EL (cell line): ENCODE data around the gene CD40.
A peak's percentile ranks its signal among the peaks of the same experiment; 100 is the strongest.

ENCODE experiments used
- DNase-seq: peaks from one replicate; pipeline ENCODE4 v3.0.0-alpha.2; 2016

CD40 gene

GRCh38 chr20:46151936-46152335, 33.8 kb downstream of the CD40 start:
- DNase-seq = no peak

GRCh38 chr20:46152824-46153586, 34.9 kb downstream of the CD40 start:
- no peak for DNase-seq

- no peak for DNase-seq
Measured at GRCh38 chr20:46154305-46154704, 36.2 kb downstream of the CD40 start.

GRCh38 chr20:46154796-46155195, 36.7 kb downstream of the CD40 start:
- no peak for DNase-seq

GRCh38 chr20:46156065-46156464, 38.0 kb downstream of the CD40 start:
- no peak for DNase-seq

GRCh38 chr20:46157076-46157592, 39.0 kb downstream of the CD40 start:
- DNase-seq = no peak

GRCh38 chr20:46157625-46158024, 39.5 kb downstream of the CD40 start:
- no peak for DNase-seq

GRCh38 chr20:46158476-46158987, 40.4 kb downstream of the CD40 start:
- no peak for DNase-seq

- DNase-seq = no peak
Measured at GRCh38 chr20:46159101-46159897, 41.2 kb downstream of the CD40 start.

GRCh38 chr20:46160661-46161060, 42.5 kb downstream of the CD40 start:
- no peak for DNase-seq

- DNase-seq = no peak
Measured at GRCh38 chr20:46161921-46162320, 43.8 kb downstream of the CD40 start.

- no peak for DNase-seq
Measured at GRCh38 chr20:46164254-46164653, 46.1 kb downstream of the CD40 start.

- DNase-seq = no peak
Measured at GRCh38 chr20:46167080-46167479, 49.0 kb downstream of the CD40 start.

GRCh38 chr20:46168438-46168837, 50.3 kb downstream of the CD40 start:
- no peak for DNase-seq

GRCh38 chr20:46169245-46170171, 51.4 kb downstream of the CD40 start:
- DNase-seq = no peak

- DNase-seq = no peak
Measured at GRCh38 chr20:46171476-46171875, 53.4 kb downstream of the CD40 start.

- DNase-seq = no peak
Measured at GRCh38 chr20:46171909-46172308, 53.8 kb downstream of the CD40 start.

GRCh38 chr20:46172455-46172854, 54.3 kb downstream of the CD40 start:
- no peak for DNase-seq

- no peak for DNase-seq
Measured at GRCh38 chr20:46172961-46173536, 54.9 kb downstream of the CD40 start.

GRCh38 chr20:46173652-46174468, 55.7 kb downstream of the CD40 start:
- no peak for DNase-seq

GRCh38 chr20:46174469-46175126, 56.5 kb downstream of the CD40 start:
- DNase-seq = peak; percentile 23
